IPS-18c (cell line): ENCODE data around the gene CACNB4.
"Not testable (repeated sequence)": the region's sequence is repeated elsewhere in the genome, so short reads cannot be mapped to it uniquely, and the experiment has no call there.

ENCODE experiments used
- H3K4me3 ChIP-seq: 2 replicates; pipeline ENCODE4 v1.7.0; 2013; ENCODE audit warnings: low read depth, mild to moderate bottlenecking, low read length, moderate library complexity; ENCODE audit not compliant: insufficient read depth
- H3K9me3 ChIP-seq: one replicate; pipeline ENCODE4 v1.6.1; 2013; ENCODE audit warnings: mild to moderate bottlenecking, low read length, moderate library complexity; ENCODE audit not compliant: control insufficient read depth, insufficient read depth

Gene CACNB4

GRCh38 chr2:152094014-152094413 is 4.8 kb downstream of the CACNB4 start:
- H3K9me3 ChIP-seq = no peaks in the 10 kb centered on the region
- H3K4me3 ChIP-seq = no peak overlapping the region

DNA sequence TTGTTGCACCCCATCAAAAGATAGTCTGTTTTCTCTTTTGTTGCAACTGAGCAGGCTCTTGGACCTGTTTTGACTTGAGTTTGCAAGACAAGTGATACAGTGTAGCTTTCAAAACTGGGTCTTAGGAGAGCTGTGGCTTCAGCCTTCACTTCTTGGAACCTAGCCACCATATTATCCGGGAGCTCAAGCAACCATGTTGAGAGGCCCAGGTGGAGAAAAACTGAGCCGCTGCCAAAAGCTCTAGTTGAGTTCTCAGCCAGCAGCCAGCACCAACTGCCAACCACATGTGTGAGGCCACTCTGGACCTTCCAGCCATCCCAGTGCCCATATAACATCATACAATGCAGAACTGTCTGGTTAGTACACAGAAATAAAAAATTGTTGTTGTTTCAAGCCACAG is 5.4 kb downstream of the CACNB4 start:
- no peaks in the 10 kb centered on the region for H3K9me3 ChIP-seq
- H3K4me3 ChIP-seq = no peak overlapping the region

GRCh38 chr2:152092095-152092494 is 6.7 kb downstream of the CACNB4 start:
- Histone ChIP-seq H3K4me3 (no peak overlapping the region), H3K9me3 (no peaks in the 10 kb centered on the region)

DNA sequence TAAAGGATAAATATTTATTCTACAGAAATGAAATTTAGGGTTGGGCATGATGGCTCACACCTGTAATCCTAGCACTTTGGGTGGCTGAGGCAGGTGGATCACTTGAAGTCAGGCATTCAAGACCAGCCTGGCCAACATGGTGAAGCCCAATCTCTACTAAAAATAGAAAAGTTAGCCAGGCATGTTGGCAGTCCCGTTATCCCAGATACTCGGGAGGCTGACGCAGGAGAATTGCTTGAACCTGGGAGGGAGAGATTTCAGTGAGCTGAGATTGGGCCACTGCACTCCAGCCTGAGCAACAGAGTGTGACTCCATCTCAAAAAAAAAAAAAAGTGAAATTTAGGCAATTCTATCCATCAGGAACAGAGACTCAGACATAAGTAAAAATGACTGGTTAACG is 8.1 kb downstream of the CACNB4 start:
- H3K9me3 ChIP-seq = not testable (repeated sequence)

DNA sequence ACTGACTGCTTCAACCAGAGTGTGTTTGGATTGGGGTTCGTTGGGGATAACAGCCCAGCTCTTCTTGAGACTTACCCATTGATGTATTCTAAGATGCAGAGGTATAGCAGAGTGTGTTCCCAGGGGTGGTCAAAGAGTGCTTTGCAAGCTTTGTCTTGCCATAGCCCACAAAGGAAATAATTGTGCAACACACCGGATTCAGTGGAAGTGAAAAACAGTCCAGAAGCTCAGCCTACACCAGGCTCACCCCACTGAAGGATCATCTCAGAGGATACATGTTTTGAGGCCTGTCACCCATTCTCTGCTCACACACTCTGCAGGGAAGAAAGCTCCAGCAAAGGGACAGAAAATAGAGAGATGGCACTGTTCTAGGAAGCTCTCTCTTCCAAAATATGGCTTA is 9.6 kb downstream of the CACNB4 start:
- Histone ChIP-seq H3K9me3 (no peaks in the 10 kb centered on the region), H3K4me3 (no peak overlapping the region)

More for the DNA sequence above, 8.1 kb downstream of the CACNB4 start:
- not testable (repeated sequence) for H3K4me3 ChIP-seq

DNA sequence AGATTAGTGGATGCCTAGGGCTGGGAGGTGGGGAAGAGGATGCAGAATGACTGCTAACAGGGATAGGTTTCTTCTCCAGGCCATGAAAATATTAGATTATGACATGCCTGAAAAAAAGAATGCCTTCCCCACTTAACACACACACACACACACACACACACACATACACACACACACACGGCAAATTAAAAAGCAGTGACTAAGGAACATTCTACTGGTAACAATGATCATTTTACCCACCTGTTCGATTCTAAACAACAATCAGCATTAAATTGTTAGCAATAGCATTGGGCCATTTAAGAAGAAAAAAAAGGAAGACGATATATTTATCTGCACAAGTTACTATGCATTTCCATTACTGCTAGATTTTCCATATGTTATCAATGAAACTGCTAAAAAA is 10.8 kb downstream of the CACNB4 start:
- Histone ChIP-seq H3K4me3 (no peak overlapping the region), H3K9me3 (no peaks in the 10 kb centered on the region)

- H3K4me3 ChIP-seq = no peak overlapping the region
- no peaks in the 10 kb centered on the region for H3K9me3 ChIP-seq
Measured at GRCh38 chr2:152086231-152086630, 12.6 kb downstream of the CACNB4 start.

- Histone ChIP-seq H3K9me3 (no peaks in the 10 kb centered on the region), H3K4me3 (no peak overlapping the region)
Measured at GRCh38 chr2:152084076-152084475, 14.8 kb downstream of the CACNB4 start.

GRCh38 chr2:152083202-152083875 is 15.5 kb downstream of the CACNB4 start:
- Histone ChIP-seq H3K4me3 (no peak overlapping the region), H3K9me3 (no peaks in the 10 kb centered on the region)

DNA sequence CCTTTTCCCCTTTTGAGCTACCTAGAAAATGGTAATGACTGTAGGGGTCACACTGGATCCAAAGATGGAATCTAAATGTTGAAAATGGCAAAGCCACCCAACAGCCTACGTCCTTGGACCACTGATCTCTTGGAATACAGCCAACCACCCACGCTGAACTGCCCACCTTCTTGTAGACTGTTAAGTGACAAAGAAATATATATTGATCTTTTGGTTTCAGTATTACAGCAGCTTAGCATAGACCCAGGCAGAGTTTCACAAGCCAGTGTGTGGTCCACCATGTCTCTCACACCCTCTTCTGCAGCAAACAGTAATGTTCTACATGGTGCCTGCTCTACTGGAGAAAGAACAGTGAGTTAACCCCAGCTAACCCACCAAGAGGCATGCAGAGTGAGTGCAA is 20.2 kb downstream of the CACNB4 start:
- Histone ChIP-seq H3K4me3 (no peak overlapping the region), H3K9me3 (no peaks in the 10 kb centered on the region)

- Histone ChIP-seq H3K4me3 (no peak overlapping the region), H3K9me3 (no peaks in the 10 kb centered on the region)
Measured at GRCh38 chr2:152078023-152078422, 20.8 kb downstream of the CACNB4 start.

- no peaks in the 10 kb centered on the region for H3K9me3 ChIP-seq
- no peak overlapping the region for H3K4me3 ChIP-seq
Measured at GRCh38 chr2:152075461-152076050, 23.3 kb downstream of the CACNB4 start.

DNA sequence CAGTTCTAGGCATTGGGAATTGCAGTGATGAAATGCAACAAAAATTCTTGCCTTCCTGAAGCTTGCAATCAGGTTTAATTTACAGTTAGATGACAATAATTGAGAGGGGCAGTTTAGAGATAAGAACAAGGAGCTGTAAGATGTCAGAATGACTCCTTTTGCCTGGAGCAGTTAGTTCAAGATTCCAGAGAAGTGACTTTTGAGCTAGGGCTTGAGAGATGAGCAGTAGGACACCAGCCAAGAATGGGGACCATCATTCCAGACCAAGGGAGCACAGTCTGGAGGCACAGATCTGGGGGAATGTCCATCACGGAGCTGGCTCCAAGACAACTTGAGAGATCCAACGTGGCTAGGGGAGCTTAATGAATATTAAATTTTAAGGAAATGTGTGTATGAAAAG is 26.8 kb downstream of the CACNB4 start:
- no peak overlapping the region for H3K4me3 ChIP-seq
- no peaks in the 10 kb centered on the region for H3K9me3 ChIP-seq

- H3K4me3 ChIP-seq = no peak overlapping the region
Measured at GRCh38 chr2:152071518-152071917, 27.3 kb downstream of the CACNB4 start.

DNA sequence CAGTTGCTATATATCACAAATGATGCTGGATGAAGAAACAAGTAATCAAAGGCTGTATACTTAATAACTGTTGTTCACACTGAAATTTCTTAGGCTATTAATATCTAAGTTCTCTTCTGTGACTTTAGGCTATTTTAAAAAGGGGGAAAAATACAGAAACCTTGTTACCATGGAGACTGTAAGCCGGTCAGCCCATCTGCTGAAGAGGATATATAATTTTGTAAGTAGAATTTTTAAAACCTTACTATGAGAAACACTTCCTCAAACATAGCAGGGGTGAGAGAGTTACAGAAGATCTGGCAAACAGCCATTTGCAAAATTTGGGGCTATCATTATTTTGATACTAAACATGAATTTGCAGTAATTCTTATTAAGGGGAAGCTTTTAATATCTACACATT is 27.8 kb downstream of the CACNB4 start:
- no peak overlapping the region for H3K4me3 ChIP-seq
- H3K9me3 ChIP-seq = no peaks in the 10 kb centered on the region

More at GRCh38 chr2:152071518-152071917, 27.3 kb downstream of the CACNB4 start:
- no peaks in the 10 kb centered on the region for H3K9me3 ChIP-seq

DNA sequence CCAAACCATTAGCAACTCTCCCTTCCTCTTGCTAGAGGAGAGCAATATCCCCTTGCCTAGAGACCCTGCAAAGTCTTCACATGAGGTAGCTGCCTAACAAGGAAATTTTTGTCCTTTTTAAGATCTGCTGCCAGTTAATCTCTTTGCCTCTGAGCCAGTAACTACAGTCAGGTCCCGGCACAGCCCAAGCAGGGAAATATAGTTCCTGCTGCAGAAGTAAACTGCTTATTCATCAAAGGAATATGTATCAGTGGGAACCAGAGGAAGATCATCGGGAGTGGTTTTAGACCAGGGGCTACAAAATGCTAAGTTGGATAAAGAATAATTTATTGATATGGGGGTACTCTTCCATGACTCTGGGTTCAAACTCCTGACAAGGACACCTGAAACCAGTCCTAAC is 30.6 kb downstream of the CACNB4 start:
- H3K4me3 ChIP-seq = no peak overlapping the region
- H3K9me3 ChIP-seq = no peaks in the 10 kb centered on the region

DNA sequence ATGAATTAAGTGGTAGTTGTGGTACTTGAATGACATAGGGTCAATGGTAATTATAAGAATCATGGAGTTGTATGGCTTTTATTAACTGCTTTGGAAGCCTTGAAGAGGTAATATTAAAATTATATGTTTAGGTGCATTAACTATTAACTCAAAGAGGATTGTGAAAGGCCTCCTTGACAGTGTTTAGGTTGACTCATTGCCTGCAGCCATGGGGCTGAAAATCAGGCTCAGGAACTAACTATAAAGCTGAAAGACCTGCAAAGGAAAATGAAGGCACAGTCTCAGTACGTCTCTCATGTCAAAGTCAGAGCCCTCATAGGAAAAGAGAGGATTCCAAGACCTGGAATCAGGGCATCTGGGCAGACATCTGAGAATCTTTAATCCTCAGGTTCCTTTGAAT is 31.0 kb downstream of the CACNB4 start:
- Histone ChIP-seq H3K9me3 (no peaks in the 10 kb centered on the region), H3K4me3 (no peak overlapping the region)

DNA sequence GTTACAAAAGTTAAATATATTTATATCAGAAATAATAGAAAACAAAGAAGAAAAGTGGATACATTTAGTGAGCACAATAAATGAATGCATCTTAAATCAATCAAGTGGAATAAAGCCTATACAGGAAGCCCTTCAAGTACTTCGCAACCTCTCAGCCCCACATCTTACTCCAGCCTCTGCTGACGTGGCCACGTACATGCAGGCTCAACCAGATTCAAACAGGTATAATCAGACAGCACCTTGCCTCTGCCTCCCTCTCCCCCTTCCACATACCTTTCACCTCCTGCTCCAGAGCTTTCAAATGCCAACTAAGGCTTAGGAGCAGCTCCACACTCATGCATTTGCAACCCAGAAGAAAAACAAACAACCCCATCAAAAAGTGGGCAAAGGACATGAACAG is 32.9 kb downstream of the CACNB4 start:
- H3K9me3 ChIP-seq = no peaks in the 10 kb centered on the region

GRCh38 chr2:152064001-152064400 is 34.8 kb downstream of the CACNB4 start:
- H3K4me3 ChIP-seq = no peak overlapping the region
- no peaks in the 10 kb centered on the region for H3K9me3 ChIP-seq

More for the DNA sequence above, 32.9 kb downstream of the CACNB4 start:
- no peak overlapping the region for H3K4me3 ChIP-seq
